ENCODE results near the gene ATP6V1A.

DNA sequence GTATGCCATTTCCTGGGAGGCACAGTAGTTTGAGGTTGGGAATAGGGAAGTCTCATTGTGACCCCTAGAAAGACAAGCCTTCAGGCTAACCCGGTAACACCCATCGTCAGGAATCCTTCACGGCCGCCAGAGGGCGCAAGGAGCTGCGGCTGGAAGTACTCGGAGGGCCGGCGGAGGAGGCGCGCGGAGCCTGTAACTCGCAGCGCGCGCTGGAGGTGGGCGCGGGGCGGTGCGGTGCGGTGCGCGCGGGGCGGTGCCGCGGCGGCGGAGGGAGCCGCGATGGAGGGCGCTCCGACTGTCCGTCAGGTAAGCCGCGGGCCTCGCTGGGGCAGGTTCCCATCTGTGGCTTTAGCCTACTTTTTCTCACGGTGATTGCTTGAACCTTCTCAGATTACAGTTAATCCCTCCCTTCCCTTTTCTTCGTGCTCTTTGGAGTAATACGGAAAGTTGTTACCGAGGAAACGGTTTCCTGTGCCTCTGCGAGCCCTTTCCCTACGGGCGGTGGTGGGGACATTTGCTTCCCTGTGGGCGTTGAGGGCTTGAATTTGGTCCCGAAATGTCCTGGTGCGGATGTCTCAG is 91.9 kb downstream of the ATP6V1A start, which contains the start of gene GRAMD1C:
- TF ChIP-seq, protein P1, sequence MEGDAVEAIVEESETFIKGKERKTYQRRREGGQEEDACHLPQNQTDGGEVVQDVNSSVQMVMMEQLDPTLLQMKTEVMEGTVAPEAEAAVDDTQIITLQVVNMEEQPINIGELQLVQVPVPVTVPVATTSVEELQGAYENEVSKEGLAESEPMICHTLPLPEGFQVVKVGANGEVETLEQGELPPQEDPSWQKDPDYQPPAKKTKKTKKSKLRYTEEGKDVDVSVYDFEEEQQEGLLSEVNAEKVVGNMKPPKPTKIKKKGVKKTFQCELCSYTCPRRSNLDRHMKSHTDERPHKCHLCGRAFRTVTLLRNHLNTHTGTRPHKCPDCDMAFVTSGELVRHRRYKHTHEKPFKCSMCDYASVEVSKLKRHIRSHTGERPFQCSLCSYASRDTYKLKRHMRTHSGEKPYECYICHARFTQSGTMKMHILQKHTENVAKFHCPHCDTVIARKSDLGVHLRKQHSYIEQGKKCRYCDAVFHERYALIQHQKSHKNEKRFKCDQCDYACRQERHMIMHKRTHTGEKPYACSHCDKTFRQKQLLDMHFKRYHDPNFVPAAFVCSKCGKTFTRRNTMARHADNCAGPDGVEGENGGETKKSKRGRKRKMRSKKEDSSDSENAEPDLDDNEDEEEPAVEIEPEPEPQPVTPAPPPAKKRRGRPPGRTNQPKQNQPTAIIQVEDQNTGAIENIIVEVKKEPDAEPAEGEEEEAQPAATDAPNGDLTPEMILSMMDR (IDR thresholded peaks at IDR 0.05): peak; percentile 83 to 90 (median 87)
- TF ChIP-seq POLR2A (IDR thresholded peaks at IDR 0.05): no peak
- no peak for TF ChIP-seq EP300 (IDR thresholded peaks at IDR 0.05)

Data from tibial nerve (tissue), 4 donors.